Stimulated activated CD4-positive, alpha-beta T cell treated with anti-CD3 and anti-CD28 coated beads, Interleukin-4, amount 100 ng/mL, for 24 hours (primary cell): Measurements from ENCODE around the gene G6PC1.
"Not testable (repeated sequence)": the region's sequence is repeated elsewhere in the genome, so short reads cannot be mapped to it uniquely, and the experiment has no call there.

ENCODE experiments used
- DNase-seq: peaks from one replicate; pipeline ENCODE4 v3.0.0-alpha.2; 2020

Gene G6PC1

GRCh38 chr17:42873932-42874695 lies 26.5 kb upstream of the G6PC1 start:
- not testable (repeated sequence) for DNase-seq

GRCh38 chr17:42877037-42877436 lies 23.6 kb upstream of the G6PC1 start:
- no peak for DNase-seq

- no peak for DNase-seq
These were observed 22.3 kb upstream of the G6PC1 start for GRCh38 chr17:42878123-42878880.

- DNase-seq, result no peak
These were observed 21.5 kb upstream of the G6PC1 start for GRCh38 chr17:42878924-42879595.

GRCh38 chr17:42879596-42879985 lies 21.0 kb upstream of the G6PC1 start:
- no peak for DNase-seq

- DNase-seq, result no peak
These were observed 19.8 kb upstream of the G6PC1 start for GRCh38 chr17:42880776-42881310.

GRCh38 chr17:42881706-42882105 lies 18.9 kb upstream of the G6PC1 start:
- DNase-seq, result not testable (repeated sequence)

GRCh38 chr17:42882166-42882565 lies 18.4 kb upstream of the G6PC1 start:
- no peak for DNase-seq

GRCh38 chr17:42883802-42884558 lies 16.6 kb upstream of the G6PC1 start:
- no peak for DNase-seq

- not testable (repeated sequence) for DNase-seq
These were observed 14.8 kb upstream of the G6PC1 start for GRCh38 chr17:42885806-42886205.

GRCh38 chr17:42886283-42887176 lies 14.1 kb upstream of the G6PC1 start:
- no peak for DNase-seq

GRCh38 chr17:42889809-42890208 lies 10.8 kb upstream of the G6PC1 start:
- no peak for DNase-seq

- DNase-seq, result no peak
These were observed 9.0 kb upstream of the G6PC1 start for GRCh38 chr17:42891539-42892152.

- DNase-seq, result no peak
These were observed 7.2 kb upstream of the G6PC1 start for GRCh38 chr17:42893359-42893758.

GRCh38 chr17:42894283-42895184 lies 6.1 kb upstream of the G6PC1 start:
- DNase-seq, result no peak

GRCh38 chr17:42895185-42895555 lies 5.4 kb upstream of the G6PC1 start:
- no peak for DNase-seq

- no peak for DNase-seq
These were observed 2.3 kb upstream of the G6PC1 start for GRCh38 chr17:42898147-42898811.

GRCh38 chr17:42899981-42900380 lies 618 bp upstream of the G6PC1 start:
- DNase-seq, result not testable (repeated sequence)

GRCh38 chr17:42901535-42902229 lies 1.1 kb downstream of the G6PC1 start:
- no peak for DNase-seq
